Measurements from ENCODE around the gene TMEM45B.
"Not testable (repeated sequence)": the region's sequence is repeated elsewhere in the genome, so short reads cannot be mapped to it uniquely, and the experiment has no call there.

Gene TMEM45B

DNA sequence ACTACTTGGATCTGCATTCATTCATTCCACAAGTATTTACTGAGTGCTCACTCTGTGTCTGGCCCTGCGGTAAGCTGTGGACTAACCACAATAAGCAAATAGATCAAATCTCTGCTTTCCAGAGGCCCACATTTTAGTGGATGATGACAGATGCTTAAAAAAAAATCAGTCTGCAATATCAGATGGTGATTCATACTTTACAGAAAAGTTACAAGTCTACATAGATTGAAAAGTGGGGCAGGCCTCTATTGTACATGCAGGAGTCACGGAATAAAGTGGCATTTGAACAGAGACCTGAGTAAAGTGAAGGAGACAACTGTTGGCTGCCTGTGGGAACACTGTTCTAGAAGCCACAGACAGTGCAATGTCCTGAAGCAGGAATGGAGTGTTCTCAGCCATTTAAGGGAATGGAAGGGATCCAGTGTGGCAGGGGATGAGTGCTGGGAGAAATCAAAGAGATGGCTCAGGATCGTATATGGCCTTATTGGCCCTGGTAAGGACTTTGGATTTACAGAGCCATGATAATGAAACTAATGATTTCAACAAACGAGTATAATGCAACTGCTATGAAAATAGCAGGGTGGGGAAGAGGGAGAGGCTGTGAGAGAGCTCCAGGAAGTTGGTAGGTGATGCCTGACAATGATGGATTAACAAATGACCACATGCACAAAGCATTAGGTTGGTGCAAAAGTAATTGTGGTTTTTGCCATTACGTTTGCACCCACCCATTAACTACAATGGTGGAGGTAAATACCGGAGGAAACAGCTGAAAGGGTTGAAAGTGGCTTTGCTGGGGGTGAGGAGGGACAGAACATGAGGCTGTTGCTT lies 31.1 kb downstream of the TMEM45B start:
- TF ChIP-seq, protein P1, sequence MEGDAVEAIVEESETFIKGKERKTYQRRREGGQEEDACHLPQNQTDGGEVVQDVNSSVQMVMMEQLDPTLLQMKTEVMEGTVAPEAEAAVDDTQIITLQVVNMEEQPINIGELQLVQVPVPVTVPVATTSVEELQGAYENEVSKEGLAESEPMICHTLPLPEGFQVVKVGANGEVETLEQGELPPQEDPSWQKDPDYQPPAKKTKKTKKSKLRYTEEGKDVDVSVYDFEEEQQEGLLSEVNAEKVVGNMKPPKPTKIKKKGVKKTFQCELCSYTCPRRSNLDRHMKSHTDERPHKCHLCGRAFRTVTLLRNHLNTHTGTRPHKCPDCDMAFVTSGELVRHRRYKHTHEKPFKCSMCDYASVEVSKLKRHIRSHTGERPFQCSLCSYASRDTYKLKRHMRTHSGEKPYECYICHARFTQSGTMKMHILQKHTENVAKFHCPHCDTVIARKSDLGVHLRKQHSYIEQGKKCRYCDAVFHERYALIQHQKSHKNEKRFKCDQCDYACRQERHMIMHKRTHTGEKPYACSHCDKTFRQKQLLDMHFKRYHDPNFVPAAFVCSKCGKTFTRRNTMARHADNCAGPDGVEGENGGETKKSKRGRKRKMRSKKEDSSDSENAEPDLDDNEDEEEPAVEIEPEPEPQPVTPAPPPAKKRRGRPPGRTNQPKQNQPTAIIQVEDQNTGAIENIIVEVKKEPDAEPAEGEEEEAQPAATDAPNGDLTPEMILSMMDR (IDR thresholded peaks at IDR 0.05; ENCODE audit: low read depth, low read length, missing control alignments): no peak
- H3K4me3 ChIP-seq (ENCODE audit: low read depth, low read length): no peak overlapping the region
- no peak for DNase-seq (ENCODE audit: low read depth)

DNA sequence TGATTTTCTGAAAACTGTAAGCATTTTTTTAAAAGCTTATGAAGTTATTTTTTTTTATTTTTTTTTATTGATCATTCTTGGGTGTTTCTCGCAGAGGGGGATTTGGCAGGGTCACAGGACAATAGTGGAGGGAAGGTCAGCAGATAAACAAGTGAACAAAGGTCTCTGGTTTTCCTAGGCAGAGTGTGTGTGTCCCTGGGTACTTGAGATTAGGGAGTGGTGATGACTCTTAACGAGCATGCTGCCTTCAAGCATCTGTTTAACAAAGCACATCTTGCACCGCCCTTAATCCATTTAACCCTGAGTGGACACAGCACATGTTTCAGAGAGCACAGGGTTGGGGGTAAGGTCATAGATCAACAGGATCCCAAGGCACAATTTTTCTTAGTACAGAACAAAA lies 31.7 kb downstream of the TMEM45B start:
- not testable (repeated sequence) for DNase-seq (ENCODE audit: low read depth); H3K4me3 ChIP-seq (ENCODE audit: low read depth, low read length)

DNA sequence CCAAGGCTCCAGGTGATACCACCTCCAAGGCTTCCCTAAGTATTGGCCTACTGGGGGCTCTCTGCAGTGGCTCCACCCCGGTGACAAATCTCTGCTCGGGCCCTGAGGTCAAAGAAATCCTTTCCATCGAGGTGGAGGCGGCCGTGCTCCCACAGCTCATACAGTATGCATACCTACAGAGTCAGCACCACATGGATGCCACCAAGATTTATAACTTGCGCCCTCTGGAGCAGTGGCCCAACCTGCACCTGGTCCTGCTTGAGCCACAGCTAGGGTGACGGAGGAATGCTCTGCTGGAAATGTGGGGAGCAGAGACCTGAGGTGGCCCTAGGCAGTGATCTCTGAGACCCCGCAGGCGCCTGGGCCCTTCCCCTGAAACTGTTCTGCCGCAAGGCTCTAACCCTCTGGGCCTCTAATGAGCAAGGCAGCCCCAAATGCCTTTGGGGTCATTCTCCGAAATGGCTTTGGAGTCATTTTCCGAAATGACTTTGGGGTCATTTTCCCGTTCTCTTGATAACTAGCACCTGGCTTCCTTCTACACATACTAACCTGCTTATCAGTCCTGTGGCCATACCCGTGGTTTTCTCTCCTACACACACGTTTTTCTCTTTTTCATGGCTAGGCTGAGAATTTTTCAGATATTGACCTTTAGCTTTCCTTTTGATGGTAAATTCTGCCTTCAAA lies 33.9 kb downstream of the TMEM45B start:
- no peak for DNase-seq (ENCODE audit: low read depth)
- TF ChIP-seq, protein P1 (IDR thresholded peaks at IDR 0.05; ENCODE audit: low read depth, low read length, missing control alignments): no peak
- no peak overlapping the region for H3K4me3 ChIP-seq (ENCODE audit: low read depth, low read length)

DNA sequence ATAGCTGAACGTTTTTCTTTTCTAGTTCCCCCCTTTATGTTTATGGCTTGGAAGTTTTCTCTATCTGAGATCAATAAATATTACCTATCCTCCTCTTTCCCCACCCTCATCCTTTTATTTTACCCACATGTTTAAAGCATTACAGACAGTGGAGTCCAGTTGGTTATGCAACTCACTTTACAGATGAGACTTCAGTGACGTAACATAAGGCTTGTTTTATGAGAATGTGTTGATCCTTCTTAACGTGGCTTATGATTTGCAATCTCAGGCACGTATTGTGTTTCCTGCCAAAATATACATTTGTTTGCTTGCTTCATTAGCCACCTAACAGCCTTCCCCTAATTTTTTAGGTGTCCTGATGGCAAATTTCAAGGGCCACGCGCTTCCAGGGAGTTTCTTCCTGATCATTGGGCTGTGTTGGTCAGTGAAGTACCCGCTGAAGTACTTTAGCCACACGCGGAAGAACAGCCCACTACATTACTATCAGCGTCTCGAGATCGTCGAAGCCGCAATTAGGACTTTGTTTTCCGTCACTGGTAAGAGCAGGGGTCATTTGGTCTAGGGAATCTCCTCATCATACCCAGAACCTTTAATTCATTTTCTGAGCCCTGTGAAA lies 36.6 kb downstream of the TMEM45B start:
- TF ChIP-seq, protein P1 (IDR thresholded peaks at IDR 0.05; ENCODE audit: low read depth, low read length, missing control alignments): no peak
- no peak overlapping the region for H3K4me3 ChIP-seq (ENCODE audit: low read depth, low read length)
- DNase-seq (ENCODE audit: low read depth): no peak

DNA sequence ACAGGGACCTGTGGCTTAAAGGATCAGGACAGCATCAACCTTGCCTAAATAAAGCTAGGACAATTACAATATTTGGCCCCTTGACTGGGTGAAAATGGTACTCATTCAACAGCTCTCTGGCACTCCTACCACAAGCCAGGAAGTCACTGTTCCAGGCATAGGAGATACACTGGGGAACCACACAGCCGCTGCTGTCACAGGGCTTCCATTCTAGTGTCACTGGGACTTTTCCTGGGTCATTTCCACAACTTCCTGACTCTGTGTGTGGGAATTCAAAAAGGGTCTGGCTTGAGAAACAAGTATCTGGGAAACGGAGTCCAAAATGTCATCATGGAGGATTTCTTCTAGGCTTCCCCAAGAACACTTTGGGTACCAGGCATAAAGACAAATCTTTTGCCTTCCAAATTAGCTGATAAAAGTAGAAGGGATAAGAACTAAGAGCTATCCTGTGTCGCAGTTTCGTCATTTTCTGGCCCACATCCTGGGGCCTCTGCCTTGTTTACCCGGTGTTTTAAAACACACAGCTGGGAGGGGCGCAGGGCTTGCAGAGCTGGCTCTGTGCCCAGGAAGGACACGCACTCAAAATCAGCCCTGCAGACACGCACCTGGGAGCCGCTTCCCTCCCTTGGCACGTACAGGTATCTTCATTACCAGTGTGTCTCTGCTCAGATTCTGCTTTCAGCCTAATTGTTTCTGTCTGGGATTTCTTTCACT lies 38.0 kb downstream of the TMEM45B start:
- DNase-seq (ENCODE audit: low read depth): no peak

DNA sequence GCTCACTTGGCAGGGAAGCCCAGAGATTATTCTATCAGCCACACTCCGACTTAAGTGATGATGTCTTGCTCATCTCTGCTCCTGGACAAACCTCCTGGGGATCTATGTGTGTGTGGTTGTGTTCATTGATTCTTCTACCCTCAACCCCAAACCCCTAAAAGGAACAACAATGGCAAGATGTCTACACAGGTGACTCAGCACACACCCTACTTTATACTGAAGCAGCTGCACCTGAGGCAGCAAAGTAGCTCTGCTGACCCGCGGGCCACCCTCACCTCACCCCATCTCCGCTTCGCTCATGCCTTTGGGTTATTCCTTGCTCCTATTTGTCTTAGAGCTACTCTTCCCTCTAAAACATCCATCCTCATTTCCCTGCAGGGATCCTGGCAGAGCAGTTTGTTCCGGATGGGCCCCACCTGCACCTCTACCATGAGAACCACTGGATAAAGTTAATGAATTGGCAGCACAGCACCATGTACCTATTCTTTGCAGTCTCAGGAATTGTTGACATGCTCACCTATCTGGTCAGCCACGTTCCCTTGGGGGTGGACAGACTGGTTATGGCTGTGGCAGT lies 38.7 kb downstream of the TMEM45B start:
- TF ChIP-seq, protein P1 (IDR thresholded peaks at IDR 0.05; ENCODE audit: low read depth, low read length, missing control alignments): no peak
- H3K4me3 ChIP-seq (ENCODE audit: low read depth, low read length): no peak overlapping the region
- no peak for DNase-seq (ENCODE audit: low read depth)

More for the DNA sequence above, 38.0 kb downstream of the TMEM45B start:
- TF ChIP-seq, protein P1 (IDR thresholded peaks at IDR 0.05; ENCODE audit: low read depth, low read length, missing control alignments): no peak
- H3K4me3 ChIP-seq (ENCODE audit: low read depth, low read length): no peak overlapping the region

Measured in GM12864 (cell line).